ENCODE measurements around the gene CCZ1B.
"Not testable (repeated sequence)": the region's sequence is repeated elsewhere in the genome, so short reads cannot be mapped to it uniquely, and the experiment has no call there.

GRCh38 chr7:6825236-6826125, 594 bp downstream of the CCZ1B start:
- not testable (repeated sequence) for TF ChIP-seq CTCF, POLR2A (IDR thresholded peaks at IDR 0.05)

All from testis (tissue), 2 donors.